GM19324 (cell line): ENCODE measurements around the gene C2.
"Not testable (repeated sequence)": the region's sequence is repeated elsewhere in the genome, so short reads cannot be mapped to it uniquely, and the experiment has no call there.

Experiments used
- ATAC-seq: cut with Tn5 transposase; IDR thresholded peaks from one replicate; pipeline ENCODE4 v1.9.1; 2021; ENCODE audit warnings: mild to moderate bottlenecking, moderate library complexity; ENCODE audit not compliant: unreplicated experiment, low FRiP score

The C2 gene

DNA sequence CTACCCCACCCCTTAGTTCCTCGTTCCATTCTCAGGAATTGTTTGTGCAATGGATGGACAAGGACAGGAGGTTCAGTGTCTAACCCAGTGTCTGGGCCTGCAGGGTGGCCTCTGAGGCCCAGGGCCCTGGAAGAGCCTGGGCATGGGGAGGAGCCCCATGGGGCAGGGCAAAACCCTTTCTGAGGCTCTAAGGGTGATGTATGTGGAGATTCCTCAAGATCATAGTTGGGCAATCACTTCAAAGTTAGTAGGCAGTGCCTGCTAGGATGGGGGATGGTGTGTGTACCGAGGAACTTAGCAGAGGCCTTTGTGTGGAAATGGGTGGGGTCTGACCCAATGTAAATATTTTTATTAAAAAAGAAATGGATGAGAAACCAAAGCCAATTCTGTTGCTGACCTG, 6.7 kb upstream of the C2 start:
- no peak for ATAC-seq

DNA sequence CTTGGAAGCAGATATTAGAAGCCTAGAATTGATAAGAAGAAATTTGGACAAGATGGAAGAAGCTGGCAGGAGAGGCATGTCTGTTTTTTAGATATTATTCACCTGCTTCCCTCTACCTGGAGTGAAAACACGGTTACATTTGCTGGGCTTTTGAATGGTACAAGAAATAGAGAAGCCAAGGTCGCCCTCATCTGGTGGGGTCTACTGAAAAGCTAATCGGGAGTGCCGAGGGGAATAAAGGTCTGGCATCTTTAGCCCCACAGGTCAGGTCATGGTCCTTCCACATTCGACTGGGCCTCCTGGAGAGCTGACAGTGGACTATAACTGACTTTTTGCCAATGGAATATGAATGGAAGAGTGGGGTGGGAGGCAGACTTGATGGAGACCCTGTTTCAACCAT, 4.6 kb upstream of the C2 start:
- no peak for ATAC-seq

DNA sequence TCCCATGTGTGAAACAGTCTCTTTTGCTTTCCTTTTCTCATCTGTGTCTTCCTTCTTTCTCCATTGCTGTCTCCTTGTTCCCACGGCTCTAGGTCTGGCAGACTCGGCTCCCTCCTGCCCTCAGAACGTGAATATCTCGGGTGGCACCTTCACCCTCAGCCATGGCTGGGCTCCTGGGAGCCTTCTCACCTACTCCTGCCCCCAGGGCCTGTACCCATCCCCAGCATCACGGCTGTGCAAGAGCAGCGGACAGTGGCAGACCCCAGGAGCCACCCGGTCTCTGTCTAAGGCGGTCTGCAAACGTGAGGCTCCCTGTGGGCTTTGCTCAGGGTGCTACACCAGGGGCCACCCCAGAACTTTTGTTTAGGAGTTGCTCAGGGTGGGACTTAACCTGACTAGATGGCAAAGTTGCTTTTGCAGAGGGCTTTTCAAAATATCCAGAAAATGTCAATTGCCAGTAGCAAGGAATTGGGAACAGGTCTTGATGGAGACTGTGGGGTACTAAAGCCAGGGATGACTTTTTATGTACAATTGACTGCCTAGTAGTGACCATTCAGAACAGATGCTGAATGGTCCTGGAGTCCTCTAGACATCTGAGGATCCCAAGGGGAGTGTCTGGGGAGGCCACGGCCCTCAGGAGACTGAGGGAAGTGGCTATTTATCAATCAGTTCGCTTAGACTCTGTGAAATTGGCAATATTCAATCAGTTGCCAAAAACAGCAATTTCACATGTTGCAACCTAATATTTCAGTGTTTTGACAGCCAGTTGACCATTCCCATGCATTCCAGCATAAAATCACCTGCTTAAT, 550 bp downstream of the C2 start:
- no peak for ATAC-seq

DNA sequence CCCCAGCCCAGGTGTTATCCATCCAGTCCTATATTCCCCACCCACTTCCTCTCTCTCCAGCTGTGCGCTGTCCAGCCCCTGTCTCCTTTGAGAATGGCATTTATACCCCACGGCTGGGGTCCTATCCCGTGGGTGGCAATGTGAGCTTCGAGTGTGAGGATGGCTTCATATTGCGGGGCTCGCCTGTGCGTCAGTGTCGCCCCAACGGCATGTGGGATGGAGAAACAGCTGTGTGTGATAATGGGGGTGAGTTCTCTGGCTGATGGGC, 1.1 kb downstream of the C2 start:
- ATAC-seq, result no peak

DNA sequence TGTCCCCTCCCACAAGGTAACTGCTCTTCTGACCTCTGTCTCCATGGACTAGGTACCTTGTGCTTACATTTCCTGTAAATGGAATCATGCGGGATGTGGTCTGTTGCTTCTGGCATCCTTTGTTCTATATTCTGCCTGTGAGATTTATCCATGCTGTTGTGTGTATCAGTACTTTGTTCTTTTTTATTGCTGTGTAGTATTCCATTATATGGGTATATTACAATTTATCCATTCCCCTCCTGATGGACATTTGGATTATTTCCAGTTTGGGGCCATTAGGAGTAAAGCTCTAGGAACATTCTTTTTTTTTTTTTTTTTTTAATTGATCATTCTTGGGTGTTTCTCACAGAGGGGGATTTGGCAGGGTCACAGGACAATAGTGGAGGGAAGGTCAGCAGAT, 3.4 kb downstream of the C2 start:
- ATAC-seq, result no peak

DNA sequence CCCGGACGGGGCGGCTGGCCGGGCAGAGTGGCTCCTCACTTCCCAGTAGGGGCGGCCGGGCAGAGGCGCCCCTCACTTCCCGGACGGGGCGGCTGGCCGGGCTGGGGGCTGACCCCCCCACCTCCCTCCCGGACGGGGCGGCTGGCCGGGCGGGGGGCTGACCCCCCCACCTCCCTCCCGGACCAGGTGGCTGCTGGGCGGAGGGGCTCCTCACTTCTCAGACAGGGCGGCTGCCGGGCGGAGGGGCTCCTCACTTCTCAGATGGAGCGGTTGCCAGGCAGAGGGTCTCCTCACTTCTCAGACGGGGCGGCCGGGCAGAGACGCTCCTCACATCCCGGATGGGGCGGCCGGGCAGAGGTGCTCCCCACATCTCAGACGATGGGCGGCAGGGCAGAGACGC, 4.6 kb downstream of the C2 start:
- ATAC-seq, result not testable (repeated sequence)

DNA sequence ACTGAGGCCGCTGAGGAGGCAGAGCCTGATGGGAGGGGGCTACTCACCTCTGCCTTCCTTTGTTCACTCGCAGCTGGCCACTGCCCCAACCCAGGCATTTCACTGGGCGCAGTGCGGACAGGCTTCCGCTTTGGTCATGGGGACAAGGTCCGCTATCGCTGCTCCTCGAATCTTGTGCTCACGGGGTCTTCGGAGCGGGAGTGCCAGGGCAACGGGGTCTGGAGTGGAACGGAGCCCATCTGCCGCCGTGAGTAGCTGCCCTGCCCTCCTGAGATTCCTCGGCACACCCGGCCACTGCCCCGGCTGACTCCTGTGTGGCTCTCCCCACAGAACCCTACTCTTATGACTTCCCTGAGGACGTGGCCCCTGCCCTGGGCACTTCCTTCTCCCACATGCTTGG, 6.0 kb downstream of the C2 start:
- ATAC-seq, result no peak

DNA sequence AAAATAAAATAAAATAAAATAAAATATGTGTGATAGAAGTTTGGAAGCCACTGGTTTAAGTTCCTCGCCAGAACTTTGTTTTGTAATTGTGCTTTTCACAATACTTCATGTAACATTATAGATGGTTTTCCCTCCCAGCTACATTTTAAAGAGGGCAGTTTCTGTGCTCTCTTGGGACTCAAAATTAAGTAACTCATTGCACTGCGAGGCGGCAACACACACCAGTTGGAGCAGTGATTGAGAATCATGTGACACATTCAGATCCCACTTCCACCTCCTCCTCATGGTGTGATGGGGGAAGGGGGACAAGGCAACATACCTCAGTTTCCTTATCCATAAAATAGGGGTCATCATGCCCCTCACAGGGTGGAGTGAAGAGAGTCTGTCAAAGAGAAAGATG, 7.5 kb downstream of the C2 start:
- ATAC-seq, result no peak

DNA sequence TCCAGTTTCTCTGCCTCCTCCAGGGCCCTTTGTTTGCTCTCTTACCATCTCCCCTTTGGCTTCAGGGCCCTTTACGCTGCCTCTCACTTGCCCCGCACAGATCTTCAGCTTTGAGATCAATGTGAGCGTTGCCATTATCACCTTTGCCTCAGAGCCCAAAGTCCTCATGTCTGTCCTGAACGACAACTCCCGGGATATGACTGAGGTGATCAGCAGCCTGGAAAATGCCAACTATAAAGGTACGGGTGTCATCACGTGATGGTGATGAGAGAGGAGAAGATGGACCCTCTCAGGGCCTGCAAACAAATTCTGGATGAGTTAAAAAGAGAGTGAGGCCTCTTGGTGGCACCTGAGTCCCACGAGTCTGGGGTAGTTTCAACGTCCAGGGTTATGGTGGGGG, 8.3 kb downstream of the C2 start:
- no peak for ATAC-seq

DNA sequence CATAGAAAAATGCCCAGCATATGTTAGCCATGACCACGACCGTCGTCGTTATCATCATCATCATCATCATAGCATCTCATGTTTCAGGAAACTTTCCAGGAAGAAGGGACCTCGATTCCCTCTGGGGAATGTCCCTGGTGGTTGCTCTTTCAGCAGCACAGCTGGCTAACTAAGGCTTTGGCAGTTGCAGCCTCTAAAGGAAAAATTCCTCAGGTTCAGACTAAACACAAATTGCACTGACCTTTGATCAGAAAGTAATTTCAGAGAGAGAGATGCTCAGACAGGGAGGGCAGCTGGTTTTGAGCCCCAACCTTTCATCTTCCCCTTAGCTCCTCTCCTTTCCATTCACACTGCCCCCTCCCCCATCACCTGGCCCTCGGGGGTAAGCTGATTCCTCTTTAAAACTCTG, 12.7 kb downstream of the C2 start:
- ATAC-seq, result no peak

DNA sequence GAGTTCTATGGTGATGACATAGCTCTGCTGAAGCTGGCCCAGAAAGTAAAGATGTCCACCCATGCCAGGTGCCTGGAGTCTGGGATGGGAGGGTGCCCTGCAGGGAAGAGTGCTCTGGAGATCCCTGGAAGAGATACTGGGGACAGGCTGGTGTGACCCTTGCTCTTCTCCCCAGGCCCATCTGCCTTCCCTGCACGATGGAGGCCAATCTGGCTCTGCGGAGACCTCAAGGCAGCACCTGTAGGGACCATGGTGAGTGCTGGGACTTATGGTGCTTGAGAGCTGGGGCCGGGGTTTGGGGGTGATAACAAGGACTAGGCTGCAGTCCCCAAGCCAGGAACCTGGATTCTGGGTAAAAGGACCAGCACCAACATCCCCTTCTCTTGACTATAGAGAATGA, 16.2 kb downstream of the C2 start:
- no peak for ATAC-seq

DNA sequence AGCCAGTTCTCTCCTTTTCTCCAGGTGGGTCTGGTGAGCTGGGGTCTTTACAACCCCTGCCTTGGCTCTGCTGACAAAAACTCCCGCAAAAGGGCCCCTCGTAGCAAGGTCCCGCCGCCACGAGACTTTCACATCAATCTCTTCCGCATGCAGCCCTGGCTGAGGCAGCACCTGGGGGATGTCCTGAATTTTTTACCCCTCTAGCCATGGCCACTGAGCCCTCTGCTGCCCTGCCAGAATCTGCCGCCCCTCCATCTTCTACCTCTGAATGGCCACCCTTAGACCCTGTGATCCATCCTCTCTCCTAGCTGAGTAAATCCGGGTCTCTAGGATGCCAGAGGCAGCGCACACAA, 17.6 kb downstream of the C2 start:
- ATAC-seq, result no peak

DNA sequence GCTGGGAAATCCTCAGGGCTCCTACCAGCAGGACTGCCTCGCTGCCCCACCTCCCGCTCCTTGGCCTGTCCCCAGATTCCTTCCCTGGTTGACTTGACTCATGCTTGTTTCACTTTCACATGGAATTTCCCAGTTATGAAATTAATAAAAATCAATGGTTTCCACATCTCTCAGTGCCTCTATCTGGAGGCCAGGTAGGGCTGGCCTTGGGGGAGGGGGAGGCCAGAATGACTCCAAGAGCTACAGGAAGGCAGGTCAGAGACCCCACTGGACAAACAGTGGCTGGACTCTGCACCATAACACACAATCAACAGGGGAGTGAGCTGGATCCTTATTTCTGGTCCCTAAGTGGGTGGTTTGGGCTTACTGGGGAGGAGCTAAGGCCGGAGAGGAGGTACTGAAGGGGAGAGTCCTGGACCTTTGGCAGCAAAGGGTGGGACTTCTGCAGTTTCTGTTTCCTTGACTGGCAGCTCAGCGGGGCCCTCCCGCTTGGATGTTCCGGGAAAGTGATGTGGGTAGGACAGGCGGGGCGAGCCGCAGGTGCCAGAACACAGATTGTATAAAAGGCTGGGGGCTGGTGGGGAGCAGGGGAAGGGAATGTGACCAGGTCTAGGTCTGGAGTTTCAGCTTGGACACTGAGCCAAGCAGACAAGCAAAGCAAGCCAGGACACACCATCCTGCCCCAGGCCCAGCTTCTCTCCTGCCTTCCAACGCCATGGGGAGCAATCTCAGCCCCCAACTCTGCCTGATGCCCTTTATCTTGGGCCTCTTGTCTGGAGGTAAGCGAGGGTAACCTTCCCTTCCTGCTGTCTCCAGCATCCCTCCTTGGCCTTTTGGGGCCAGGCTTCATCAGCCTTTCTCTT, 18.2 kb downstream of the C2 start, which contains the start of gene CFB:
TSS of gene CFB (plus strand) at position 589 of the 863 bp plus-strand sequence. CDS start at position 716, 127 bp downstream.
- ATAC-seq, result no peak

DNA sequence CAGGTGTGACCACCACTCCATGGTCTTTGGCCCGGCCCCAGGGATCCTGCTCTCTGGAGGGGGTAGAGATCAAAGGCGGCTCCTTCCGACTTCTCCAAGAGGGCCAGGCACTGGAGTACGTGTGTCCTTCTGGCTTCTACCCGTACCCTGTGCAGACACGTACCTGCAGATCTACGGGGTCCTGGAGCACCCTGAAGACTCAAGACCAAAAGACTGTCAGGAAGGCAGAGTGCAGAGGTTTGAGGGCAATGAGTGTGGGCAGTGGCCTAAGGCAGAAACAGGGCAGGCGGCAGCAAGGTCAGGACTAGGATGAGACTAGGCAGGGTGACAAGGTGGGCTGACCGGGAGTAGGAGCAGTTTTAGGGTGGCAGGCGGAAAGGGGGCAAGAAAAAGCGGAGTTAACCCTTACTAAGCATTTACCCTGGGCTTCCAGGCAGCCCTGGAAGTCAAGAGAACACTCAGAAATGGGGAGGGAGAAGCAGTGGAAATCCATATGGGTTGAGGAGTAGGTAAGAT, 18.9 kb downstream of the C2 start:
- ATAC-seq, result no peak

DNA sequence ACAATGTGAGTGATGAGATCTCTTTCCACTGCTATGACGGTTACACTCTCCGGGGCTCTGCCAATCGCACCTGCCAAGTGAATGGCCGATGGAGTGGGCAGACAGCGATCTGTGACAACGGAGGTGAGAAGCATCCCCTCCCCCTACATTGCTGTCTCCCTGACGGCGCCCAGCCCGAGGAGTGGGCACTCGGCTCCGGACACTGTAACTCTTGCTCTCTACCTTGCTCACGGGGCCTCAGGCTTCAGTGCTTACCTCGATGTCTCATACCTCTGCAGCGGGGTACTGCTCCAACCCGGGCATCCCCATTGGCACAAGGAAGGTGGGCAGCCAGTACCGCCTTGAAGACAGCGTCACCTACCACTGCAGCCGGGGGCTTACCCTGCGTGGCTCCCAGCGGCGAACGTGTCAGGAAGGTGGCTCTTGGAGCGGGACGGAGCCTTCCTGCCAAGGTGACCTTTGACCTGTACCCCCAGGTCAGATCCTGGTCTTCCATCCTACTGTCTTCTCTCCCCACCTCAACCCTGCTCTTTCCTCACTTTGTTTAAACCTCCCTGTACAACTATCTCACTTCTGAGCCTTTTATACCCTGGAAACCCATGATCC, 19.7 kb downstream of the C2 start:
- ATAC-seq, result no peak

DNA sequence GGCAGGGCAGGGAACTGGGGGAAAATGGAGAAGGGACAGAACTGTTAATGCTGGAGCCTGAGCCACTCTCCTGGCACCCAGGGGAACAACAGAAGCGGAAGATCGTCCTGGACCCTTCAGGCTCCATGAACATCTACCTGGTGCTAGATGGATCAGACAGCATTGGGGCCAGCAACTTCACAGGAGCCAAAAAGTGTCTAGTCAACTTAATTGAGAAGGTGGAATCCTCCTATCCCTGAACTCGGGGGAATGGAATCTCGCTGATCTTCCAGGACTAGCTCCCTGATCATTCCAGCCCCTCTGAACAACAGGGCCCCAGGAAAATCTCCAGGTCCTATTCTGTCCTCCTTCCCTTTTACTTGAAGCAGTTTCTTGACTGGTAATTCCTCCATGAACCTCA, 20.3 kb downstream of the C2 start:
- no peak for ATAC-seq

DNA sequence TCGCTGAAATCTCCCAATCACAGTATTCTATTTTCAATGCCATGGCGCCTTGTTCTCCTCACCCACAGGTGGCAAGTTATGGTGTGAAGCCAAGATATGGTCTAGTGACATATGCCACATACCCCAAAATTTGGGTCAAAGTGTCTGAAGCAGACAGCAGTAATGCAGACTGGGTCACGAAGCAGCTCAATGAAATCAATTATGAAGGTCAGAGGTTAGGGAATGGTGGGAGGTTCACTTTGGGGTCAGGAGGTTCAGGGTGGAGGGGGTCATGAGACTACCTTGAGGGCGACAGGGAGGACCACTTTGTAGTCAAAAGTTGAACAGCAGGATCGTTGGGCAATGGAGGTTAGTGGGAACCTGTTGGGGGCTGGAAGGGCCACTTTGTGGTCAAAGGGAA, 20.8 kb downstream of the C2 start:
- no peak for ATAC-seq

DNA sequence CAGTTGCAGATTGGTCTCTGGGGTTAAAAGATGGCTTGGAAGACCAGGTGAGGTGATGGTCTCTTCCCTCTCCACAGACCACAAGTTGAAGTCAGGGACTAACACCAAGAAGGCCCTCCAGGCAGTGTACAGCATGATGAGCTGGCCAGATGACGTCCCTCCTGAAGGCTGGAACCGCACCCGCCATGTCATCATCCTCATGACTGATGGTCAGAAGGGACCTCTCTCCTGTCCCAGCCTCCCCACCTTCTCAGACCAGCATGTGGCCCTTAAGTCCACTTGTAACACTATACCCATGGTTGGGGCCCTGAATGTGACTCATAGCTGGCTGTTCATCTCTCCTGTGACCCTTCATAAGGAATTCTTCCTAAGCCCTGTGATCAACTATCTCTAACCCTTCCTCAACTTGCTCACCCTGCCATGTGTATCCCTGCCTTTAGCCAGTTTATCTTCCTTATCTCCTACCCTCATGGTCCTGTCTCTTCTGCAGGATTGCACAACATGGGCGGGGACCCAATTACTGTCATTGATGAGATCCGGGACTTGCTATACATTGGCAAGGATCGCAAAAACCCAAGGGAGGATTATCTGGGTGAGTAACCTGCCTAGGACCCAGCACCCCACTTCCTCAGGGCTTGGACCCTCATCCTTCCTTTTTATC, 21.4 kb downstream of the C2 start:
- no peak for ATAC-seq

DNA sequence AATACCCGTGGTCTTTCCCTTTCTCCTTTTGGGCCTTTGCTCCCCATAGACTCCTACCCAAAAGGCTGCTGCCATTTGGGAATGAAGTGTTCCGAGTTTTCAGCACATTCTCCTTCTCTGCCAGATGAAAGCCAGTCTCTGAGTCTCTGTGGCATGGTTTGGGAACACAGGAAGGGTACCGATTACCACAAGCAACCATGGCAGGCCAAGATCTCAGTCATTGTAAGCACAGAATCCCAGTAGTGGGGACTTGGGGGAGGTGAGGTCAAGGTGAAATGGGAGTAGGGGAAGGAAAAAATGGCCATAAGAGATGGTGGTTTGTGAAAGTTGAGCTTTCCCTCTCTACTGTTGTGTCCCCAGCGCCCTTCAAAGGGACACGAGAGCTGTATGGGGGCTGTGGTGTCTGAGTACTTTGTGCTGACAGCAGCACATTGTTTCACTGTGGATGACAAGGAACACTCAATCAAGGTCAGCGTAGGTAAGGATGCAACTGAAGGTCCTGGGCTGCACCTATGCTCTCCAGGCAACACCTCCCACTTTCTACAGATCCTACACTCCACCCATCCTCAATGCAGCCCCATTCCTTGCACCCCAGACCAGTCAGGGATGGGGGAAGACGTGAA, 22.5 kb downstream of the C2 start:
- ATAC-seq, result no peak

DNA sequence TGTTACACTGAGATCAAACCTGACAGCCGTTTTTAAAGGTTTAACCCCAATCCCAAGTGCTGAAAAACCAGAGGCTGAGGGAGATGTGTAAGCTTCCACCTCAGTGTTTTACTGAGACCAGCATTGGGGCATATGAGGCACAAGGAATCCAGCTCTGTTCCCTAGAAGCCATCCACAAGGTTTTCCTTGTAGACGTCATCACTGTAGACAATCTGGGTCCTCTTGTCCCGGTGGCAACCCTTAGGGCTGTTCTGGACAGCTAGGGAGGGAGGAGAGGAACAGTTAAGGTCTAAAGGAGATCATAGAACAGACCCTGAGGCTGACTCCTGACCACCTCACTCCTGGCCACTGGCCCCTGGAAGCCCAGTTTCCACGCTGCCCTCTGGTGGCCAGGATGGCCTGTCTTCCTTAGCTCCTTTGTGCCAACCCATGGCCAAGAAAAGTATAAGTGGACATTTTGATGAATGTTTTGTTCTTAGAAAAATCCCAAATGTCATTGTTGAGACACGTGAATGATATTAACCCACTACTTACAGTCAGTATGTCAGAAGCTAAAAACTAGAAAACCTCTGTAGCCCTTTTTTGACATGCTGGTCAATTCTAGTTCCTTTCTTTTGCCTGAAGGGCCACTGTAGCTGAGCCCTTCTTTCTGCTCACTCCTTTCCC, 24.8 kb downstream of the C2 start:
- ATAC-seq, result no peak
